GM19240 (cell line): Measurements from ENCODE around the gene SPI1.
"Not testable (repeated sequence)": the region's sequence is repeated elsewhere in the genome, so short reads cannot be mapped to it uniquely, and the experiment has no call there.

ENCODE experiments used
- DNase-seq: peaks from one replicate; pipeline ENCODE4 v3.0.0; 2011; ENCODE audit warnings: low spot score; ENCODE audit not compliant: insufficient read length

The SPI1 gene

DNA sequence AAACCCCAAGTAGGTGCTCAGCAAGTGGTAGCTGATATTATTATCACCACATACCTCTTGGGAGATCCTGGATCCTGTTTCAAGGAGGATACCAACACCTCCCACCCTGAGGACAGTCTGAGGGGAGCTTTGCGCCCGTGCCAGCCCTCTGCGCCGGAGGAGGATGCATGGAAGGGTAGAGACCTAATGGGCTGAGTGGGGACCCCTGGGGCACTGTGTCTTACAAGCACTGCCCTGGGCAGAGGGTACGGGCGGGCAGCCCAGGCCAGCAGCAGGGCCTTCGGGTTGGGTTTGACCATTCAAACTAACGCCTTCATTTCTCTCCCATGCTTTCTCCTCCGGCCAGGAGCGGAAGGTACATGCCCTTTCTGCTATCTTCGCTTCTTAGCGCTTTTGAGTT is 52.1 kb downstream of the SPI1 start:
- no peak for DNase-seq

DNA sequence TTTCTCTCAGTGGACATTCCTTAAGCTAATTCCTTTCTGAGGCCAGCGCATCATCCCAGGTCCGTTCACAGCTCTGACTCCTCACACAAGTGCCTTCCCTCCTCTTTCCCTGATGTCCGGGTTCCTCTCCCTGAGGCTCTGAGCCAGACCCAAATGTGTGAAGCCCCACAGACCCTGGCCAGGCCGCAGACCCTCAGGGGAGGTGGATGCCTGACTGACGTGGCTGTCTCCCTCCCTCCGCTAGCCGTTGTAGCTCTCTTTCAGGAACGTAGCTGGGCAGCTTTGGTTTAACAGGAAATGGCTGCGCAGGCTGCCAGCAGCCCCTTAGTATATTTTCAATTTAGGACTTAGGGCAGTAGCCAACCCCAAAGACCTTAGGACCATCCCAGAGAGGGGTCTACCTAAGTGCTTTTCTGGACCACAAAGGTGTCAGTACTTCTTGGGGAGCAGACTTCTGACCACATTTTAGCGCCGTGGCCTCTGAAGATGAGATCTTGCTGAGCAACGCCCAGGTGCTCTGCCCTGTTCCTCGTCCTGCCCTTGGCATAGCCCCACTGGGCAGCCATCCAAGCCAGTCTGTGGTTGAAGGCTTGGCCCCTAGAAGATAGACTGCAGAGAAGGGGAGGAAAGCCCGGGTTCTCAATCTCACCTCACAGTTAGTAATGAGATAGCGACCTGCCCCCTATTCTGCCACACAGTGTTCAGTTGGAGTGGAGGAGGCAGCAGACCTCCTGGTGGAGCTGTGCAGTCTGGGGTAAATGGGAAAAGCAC is 52.9 kb downstream of the SPI1 start:
- DNase-seq, result no peak

DNA sequence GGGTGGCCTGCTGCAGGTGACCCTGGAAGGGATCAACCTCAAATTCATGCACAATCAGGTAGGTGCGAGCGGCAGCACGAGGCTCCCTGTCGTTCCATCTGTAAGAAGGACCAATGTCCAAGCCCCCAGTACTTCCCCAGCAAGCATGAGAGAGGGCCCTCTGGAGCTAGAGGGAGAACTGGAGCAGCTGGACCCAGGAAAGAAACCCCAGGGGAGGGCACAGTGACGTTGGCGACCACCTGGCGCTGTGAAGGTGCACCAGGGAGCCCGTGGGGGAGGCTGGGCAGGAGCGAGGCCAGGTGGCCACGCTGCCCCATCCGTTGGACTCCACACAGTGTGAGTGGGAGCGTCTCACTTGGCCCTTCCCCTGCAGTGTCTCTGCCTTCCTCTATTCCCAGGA is 53.8 kb downstream of the SPI1 start:
- no peak for DNase-seq

DNA sequence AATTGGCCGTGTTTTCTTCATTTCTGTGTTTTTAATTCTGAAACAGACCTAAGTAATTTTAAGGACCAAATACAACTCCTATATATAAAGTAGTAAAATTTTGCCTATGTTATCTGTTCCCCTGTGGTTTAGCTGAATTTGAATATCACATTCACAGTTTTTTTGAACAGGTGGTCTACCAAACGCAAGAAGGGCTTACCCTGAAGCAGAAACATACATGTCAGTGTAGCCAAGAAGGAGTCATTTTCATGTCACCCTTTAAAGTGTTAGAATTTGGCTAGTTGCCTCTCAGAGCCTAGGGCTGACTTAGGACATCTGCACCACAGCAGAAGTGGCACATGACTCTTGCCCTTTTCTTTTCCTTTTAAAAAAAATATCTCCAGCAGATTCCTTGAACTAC is 60.2 kb downstream of the SPI1 start:
- no peak for DNase-seq

DNA sequence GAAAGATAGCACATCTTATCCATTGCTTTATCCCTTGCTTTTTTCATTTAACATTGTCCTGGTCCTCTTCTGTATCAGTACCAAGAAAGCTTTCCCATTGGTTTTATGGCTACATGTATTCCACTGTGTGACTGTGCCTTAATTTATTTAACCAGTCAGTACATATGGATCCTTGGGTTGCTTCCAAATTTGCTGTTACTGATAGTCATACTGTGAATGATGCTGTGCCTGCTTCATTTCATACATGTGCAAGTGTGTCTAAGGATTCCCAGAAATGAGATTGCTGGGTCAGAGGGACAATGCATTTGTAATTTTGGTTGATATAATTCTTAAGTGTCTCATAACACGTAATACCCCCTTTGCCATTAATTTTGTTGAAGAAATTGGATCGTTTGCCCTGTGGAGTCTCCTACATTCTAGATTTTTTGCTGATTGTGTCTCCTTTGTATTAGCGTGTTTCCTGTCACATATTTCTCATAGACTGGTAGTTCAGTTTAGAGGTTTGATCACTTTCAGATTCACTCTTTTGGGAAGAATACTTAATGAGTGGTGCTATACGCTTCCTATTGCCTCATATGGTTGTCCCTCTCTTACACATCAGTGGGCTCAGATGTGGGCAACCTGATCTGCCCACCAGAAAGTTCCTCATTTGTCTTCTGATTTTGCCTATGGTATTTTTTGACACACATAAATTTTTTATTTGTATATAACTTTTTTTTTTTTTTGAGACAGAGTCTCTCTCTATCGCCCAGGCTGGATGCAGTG is 61.1 kb downstream of the SPI1 start:
- DNase-seq, result no peak

DNA sequence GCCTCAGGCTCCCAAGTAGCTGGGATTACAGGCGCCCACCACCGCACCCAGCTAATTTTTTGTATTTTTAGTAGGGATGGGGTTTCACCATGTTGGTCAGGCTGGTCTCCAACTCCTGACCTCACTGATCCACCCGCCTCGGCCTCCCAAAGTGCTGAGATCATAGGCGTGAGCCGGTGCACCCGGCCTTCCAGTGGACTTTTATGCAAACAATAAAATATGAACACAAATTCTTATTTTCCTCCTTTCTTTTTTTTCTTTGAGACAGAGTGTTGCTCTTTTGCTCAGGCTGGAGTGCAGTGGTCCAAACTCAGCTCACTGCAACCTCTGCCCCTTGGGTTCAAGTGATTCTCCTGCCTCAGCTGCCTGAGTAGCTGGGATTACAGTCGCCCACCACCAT is 61.8 kb downstream of the SPI1 start:
- not testable (repeated sequence) for DNase-seq

DNA sequence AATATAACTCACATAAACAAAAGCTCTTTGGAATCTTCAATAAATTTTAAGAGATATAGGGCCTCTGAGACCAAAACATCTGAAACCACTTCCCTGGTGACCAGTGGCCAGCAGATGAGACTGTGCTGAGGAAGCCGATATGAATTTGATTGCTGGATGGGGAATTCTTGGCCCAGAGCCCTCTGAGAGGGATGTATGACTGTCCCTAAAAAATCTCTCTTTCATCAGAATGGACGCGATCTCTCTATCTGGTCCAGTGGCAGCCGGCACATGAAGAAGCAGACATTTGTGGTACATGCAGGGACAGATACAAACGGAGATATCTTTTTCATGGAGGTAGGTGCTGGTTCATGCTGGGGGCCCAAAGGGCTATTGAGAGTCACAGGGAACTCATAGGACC is 63.4 kb downstream of the SPI1 start:
- no peak for DNase-seq

DNA sequence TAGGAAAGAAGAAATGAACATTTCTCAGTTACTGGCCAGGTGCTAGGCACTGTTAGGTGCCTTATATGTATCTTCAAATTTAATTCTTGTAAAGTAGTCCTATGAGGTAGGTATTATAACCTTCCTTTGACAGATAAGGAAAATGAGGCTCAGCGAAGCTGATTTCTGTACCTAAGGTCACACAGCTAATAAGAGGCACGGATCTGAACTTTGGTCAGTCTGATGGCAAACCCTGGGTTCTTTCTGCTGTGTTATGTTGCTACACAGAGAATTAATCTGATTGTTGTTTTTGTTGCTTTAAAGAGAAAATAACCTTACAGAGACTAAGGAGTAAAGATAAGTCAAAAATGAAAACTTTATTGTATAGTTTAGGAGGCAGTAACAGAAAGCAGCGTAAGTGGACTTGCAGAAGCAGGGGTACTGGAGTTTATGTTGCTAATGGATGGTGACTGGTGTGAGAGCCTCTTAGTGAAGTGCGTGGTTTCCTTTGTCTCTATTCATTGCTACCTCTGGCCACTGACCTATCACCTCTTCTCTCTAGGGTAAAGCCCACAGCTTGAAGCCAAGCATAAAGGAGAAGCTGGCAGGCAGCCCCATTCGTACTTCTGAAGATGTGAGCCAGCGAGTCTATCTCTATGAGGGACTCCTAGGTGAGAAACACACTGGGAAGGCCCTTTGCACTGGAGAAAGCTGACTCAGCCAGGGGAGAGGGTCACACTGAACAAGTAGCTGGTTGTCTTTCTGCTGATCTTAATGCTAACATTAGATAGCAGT is 70.1 kb downstream of the SPI1 start:
- DNase-seq, result no peak

DNA sequence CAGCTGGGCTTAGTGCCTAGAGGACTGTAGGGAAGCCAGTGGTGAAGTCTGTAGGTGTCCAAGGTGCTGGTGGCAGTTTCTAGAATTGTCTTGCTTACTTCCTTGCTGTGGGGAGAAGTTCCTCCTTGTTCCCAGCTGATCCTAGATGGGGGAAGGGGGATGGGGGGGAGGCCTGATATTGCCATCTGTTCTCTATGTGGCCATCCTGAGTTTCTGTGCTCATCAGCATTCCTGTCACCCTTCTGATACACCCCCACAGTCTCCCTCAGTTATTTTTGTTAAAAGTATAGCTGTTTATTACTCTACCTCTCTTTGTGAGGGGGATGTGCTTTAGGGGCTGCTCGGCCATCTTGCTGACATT is 71.9 kb downstream of the SPI1 start:
- no peak for DNase-seq

DNA sequence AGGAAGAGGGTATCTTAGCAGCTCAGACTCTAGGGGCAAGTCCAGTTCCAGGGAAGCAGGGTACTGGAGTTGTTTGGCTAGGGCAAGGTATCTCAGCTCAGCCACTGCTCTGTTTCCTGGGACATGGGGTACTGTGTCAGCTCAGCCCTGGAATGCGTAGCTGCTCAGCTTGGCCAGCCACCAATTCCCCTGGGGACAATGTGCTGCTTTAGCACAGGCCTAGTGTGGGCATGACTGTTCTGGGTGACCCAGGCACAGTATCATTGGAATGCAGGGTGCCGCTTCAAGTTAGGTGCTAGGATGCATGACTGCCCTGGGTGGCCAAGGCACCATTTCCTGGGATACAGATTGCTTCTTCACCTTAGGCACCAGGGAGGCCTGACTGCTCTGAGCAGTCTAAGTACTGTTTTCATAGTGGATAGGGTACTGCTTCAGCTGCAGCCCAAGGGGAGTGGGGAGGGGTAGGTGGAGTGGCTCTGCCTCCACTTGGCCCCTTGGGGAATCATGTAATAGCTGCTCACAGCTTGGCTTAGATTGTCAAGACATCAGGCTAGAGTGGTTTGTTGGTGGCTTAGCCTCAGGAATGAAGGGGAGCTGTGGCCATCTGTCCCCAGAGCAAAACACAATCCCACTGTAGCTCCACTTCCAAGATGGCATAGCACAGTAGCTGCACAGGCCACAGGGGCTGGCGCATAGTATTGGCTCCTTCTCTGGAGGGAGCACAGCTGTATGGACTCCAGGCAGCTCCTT is 72.4 kb downstream of the SPI1 start:
- DNase-seq, result no peak
